Mucosa of descending colon (tissue), 3 donors: Measurements from ENCODE around the gene INO80D. TPM values are rescaled to one million over a fixed set of nuclear protein-coding genes. Genes with fewer than 3 reads are reported as not detected.
A peak's percentile ranks its signal among the peaks of the same experiment; 100 is the strongest.
"Not testable (repeated sequence)": the region's sequence is repeated elsewhere in the genome, so short reads cannot be mapped to it uniquely, and the experiment has no call there.

Experiments
- ATAC-seq: fragments of 200-7000 bp; cut with Tn5 transposase; one replicate; pipeline ENCODE4 v1.9.1; 2020; ENCODE audit warnings: mild to moderate bottlenecking, moderate library complexity
- DNase-seq, 3 donors: peaks; one replicate each; pipeline ENCODE4 v3.0.0-alpha.2; 2020
- H3K36me3 ChIP-seq: fragments of 200-600 bp; one replicate; pipeline ENCODE4 v1.8.0; 2021; ENCODE audit warnings: low read depth, mild to moderate bottlenecking
- H3K4me1 ChIP-seq: fragments of 200-600 bp; one replicate; pipeline ENCODE4 v1.8.0; 2021; ENCODE audit warnings: low read depth, mild to moderate bottlenecking
- H3K4me3 ChIP-seq: fragments of 200-600 bp; one replicate; pipeline ENCODE4 v1.8.0; 2021; ENCODE audit warnings: mild to moderate bottlenecking
- H3K9me3 ChIP-seq: fragments of 200-600 bp; one replicate; pipeline ENCODE4 v1.8.0; 2021; ENCODE audit warnings: mild to moderate bottlenecking
- intact Hi-C, 2 donors: fragments of 100-400 bp; cut with DNase I in 1 of 2; cut with micrococcal nuclease in 1 of 2; formaldehyde crosslinking; loops; one replicate each; pipeline versions ENCODE4 v1.11.0 to v1.11.1; 2022; cut with DNase I, micrococcal nuclease
- long read RNA-seq, 2 donors: library from polyadenylated mRNA; unstranded; transcript quantifications; one replicate each; pipeline ENCODE4 v2.0.0, GENCODE V29; 2019 to 2021
- total RNA-seq, 3 donors: library from RNA; stranded (reverse); fragmentation: NEBNext Ultra II Directional in 2 of 3; extraction: Animal tissue kit (Norgen Biotek cat#: 25700) in 2 of 3; gene quantifications; one replicate each; pipeline versions ENCODE4 v1.2.1 to v1.2.4, GENCODE V29; 2021 to 2023
- TF ChIP-seq, protein P1 (sequence below): fragments of 200-600 bp; IDR thresholded peaks from one replicate; pipeline ENCODE4 v1.8.0; 2022; ENCODE audit warnings: antibody characterized with exemption, mild to moderate bottlenecking
- donor health status: DM: no; HTN: no; CAD: no; lungs with moderate emphysema.
- donor health status: DM: no; HTN: no; CAD: no.
- donor health status: DM: no; HTN: yes; CAD: no.

Gene INO80D, protein sequence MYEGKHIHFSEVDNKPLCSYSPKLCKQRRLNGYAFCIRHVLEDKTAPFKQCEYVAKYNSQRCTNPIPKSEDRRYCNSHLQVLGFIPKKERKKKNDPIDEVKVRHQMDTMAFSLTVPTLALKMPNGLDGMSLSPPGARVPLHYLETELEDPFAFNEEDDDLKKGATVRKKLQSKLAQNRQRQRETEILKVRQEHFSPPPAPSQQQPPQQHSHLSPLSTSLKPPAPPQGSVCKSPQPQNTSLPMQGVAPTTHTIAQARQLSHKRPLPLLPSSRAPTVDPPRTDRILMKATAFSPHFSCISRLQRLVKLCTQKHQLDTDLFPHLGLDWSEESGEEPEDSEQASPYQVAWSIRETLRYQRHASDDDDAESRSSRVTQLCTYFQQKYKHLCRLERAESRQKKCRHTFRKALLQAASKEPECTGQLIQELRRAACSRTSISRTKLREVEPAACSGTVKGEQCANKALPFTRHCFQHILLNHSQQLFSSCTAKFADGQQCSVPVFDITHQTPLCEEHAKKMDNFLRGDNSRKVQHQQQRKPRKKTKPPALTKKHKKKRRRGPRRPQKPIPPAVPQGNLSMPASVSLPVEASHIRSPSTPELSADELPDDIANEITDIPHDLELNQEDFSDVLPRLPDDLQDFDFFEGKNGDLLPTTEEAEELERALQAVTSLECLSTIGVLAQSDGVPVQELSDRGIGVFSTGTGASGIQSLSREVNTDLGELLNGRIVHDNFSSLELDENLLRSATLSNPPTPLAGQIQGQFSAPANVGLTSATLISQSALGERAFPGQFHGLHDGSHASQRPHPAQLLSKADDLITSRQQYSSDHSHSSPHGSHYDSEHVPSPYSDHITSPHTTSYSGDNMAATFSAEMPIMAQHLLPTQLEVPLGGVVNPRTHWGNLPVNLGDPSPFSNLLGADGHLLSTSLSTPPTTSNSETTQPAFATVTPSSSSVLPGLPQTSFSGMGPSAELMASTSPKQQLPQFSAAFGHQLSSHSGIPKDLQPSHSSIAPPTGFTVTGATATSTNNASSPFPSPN
- total RNA-seq: 10 to 100 TPM; 27.3 to 36.2 (median 30.8) TPM
- long read RNA-seq, donor 1, partial matches to known transcripts: 2 of 6 reads
- long read RNA-seq, donor 1, other reads (novel, unspliced or antisense): 4 of 6 reads
- long read RNA-seq, donor 2, partial matches to known transcripts: 0 of 3 reads
- long read RNA-seq, donor 2, other reads (novel, unspliced or antisense): 3 of 3 reads

DNA sequence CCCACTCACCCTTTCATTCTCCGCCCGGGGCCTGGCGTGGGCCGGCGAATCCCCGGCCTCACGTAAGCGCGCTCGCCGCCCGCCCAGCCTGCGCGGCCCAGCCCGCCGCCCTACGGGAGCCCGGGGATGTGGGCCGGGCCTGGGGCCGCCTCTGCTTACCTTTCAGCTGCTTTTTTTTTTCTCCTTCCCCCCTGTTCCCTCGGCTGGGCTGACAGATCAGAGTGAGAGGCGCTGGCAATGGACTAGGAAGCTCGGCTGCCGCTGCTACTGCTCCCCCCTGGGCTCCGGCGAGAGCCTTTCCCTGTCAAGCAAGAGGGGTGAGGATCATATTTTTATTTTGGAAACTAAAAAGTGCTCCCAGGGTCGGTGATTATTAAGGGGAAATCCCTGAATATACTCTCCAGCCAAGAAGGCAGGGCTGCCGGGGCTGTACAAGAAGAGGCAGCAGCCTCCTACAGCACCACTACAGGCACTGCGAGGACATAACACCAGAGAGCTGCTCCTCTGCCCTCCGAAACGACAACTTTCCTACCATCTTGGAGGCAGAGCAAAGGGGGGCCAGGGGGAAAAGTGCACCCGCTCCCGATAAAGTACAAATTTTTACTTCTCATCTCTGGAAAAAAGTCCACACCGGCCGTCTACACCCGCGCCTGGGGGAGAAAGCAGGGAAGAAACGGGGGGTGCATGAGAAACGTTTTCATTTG is at the start of gene INO80D:
INO80D (minus strand) TSS at position 433 of the 704 bp plus-strand sequence. CDS start 23,158 bp downstream, outside the sequence.
- no peaks in the 10 kb centered on the region for H3K9me3 ChIP-seq
- TF ChIP-seq, protein P1, sequence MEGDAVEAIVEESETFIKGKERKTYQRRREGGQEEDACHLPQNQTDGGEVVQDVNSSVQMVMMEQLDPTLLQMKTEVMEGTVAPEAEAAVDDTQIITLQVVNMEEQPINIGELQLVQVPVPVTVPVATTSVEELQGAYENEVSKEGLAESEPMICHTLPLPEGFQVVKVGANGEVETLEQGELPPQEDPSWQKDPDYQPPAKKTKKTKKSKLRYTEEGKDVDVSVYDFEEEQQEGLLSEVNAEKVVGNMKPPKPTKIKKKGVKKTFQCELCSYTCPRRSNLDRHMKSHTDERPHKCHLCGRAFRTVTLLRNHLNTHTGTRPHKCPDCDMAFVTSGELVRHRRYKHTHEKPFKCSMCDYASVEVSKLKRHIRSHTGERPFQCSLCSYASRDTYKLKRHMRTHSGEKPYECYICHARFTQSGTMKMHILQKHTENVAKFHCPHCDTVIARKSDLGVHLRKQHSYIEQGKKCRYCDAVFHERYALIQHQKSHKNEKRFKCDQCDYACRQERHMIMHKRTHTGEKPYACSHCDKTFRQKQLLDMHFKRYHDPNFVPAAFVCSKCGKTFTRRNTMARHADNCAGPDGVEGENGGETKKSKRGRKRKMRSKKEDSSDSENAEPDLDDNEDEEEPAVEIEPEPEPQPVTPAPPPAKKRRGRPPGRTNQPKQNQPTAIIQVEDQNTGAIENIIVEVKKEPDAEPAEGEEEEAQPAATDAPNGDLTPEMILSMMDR: peak; percentile 44
- peak; percentile 83 to 86 (median 85) for DNase-seq
- intact Hi-C loops: no loop called here
- no peaks in the 10 kb centered on the region for H3K36me3 ChIP-seq
- peak; percentile 89 for ATAC-seq
- peaks cover 8% of the 10 kb centered on the region for H3K4me1 ChIP-seq
- H3K4me3 ChIP-seq: peak within 1 kb of the TSS; percentile 80

DNA sequence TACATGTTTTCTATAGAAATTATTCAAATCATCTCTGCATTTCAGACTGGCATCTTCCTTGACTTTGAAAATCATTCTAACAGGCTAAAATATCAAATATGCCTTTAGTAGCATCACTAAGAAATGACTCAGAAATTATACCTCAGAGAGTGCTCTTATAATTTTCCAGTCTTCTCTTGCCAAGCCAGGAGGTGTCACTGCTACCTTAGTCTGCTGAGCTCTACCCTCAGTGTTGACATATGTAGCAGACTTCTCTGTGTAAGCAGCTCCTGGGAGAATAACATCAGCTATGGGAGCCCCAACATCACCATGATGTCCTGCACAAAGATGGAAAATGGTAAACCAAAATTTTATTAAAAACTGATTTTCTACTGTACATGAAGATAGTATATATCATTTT is 41.7 kb upstream of the INO80D start:
- H3K36me3 ChIP-seq: peaks cover 35% of the 10 kb centered on the region

DNA sequence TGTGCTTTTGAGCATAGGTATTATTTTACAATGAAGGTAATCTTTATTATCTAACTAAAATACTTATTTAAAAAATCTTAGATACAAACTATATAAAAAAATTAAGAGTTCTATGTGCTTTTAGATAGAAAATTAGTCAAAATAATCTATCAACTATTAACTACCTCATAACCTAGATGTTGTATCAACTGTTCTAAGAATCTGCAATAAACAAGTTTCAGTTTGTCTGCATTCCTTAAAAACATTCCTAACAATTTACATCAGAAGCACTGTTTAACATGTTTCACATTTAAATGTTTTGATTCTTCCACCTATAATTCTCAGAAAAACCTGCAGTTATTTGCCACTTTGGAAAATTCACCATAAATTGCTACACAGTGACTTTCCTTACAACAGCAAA is 39.9 kb upstream of the INO80D start:
- H3K4me3 ChIP-seq: no peak overlapping the region
- H3K4me1 ChIP-seq: no peaks in the 10 kb centered on the region
- intact Hi-C loops: no loop called here
- no peak for ATAC-seq
- no peak for DNase-seq
- TF ChIP-seq, protein P1: no peak
- no peaks in the 10 kb centered on the region for H3K9me3 ChIP-seq
- H3K36me3 ChIP-seq: peaks cover 28% of the 10 kb centered on the region

More for the DNA sequence above, 41.7 kb upstream of the INO80D start:
- Histone ChIP-seq H3K4me3 (no peak overlapping the region), H3K9me3 (no peaks in the 10 kb centered on the region), H3K4me1 (no peaks in the 10 kb centered on the region)
- intact Hi-C loops: no loop called here
- TF ChIP-seq, protein P1: no peak
- DNase-seq (no peak), ATAC-seq (no peak)

DNA sequence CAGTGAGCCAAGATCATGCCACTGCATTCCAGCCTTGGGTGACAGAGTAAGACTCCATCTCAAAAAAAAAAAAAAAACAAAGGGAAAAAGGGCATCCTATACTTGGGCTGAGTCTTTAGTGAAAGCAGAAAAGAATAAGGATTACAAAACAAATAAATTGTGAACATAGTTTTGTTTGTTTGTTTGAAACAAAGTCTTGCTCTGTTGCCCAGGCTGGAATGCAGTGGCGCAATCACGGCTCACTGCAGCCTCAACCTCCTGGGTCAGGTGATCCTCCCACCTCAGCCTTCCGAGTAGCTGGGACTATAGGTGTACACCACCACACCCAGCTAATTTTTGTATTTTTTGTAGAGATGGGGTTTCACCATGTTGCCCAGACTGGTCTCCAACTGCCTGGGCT is 36.6 kb upstream of the INO80D start:
- intact Hi-C loops, H3K9me3 ChIP-seq, DNase-seq, H3K4me3 ChIP-seq, H3K4me1 ChIP-seq, ATAC-seq: not testable (repeated sequence)
- peaks cover 16% of the 10 kb centered on the region for H3K36me3 ChIP-seq

DNA sequence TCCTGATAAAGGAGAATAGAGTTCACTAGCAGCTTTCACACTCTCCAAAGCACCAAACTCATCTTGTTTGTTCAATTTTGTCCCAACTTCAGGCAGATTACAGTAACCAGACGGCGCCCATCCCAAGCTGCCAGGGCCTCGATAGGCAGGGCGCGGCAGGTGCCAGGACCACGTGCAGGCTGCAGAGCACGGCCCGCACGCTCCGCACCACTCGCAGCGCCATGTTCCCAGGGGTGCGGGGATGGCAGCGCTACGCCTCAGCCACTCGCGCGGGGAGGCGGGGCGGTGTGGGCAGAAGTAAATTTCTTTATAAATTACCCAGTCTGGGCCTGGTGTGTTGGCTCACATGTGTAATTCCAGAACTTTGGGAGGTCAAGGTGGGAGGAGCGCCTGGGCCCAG is 30.3 kb upstream of the INO80D start:
- intact Hi-C loops: no loop called here
- Histone ChIP-seq H3K4me3 (no peak overlapping the region), H3K9me3 (no peaks in the 10 kb centered on the region), H3K4me1 (no peaks in the 10 kb centered on the region), H3K36me3 (no peaks in the 10 kb centered on the region)
- DNase-seq: no peak
- no peak for ATAC-seq
- TF ChIP-seq, protein P1: no peak
